Brain pericyte (primary cell): ENCODE results near the gene TNNI3.
A peak's percentile ranks its signal among the peaks of the same experiment; 100 is the strongest.

Experiments
- DNase-seq: peaks from one replicate; pipeline ENCODE4 v3.0.0-alpha.2; 2012; ENCODE audit warnings: low read depth, low spot score

TNNI3 gene

GRCh38 chr19:55147545-55148251 is 9.8 kb downstream of the TNNI3 start:
- no peak for DNase-seq

DNA sequence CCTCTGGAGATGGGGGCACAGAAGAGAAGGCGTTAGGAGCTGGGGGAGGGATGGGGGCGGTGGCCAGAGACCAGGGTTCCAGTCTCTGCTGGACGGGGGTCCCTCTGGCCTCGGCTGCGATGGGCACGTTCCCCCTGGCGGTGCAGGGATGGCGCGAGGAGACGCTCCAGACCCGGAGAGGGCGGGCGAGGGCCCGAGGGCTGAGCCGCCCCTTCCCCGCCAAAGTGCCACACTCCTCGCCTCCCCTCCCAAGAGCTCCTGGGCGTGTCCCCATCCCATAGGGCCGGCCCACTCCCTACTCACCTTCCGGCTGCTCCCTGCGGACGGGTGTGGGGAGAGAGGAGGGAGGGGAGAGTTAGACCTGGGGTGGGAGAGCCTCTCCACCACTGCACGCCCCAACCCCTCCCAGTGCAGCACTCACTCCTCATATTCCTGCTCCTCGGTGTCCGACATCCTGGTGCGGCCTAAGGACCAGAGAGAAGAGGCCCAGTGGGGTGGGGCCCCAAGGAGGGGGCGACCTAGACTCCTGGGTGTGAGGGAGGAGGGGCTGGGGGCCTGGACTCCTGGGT is 10.7 kb downstream of the TNNI3 start:
- no peak for DNase-seq

DNA sequence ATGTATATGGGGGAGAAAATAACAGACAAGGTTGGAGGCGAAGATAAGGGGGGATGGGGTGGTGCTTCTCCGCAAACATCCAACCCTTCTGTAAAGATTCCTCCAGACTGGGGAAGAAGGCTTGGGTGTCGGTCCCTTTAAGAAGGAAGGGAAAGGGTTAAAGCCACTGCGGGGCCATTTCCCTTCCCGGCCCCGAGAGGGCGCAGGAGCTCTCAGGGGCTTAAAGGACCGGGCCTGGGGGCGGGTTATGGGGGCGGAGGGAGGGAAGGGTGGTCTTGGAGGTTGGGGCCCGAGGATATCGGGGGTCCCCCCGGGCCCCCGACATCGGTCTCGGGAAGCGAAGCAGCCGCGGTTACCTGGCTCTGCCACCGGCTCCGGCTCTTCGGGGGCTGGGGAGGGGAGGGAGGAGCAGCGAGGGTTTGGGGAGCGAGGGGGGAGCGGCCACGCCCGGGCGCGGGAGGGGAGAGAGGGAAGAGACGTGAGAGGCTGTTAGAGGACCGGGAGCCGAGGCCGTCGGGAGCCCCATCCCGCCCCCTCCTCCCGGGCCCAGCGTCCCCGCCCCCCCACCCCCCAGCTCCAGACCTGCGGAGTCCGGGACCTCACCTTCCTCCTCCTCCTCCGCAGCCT is 11.3 kb downstream of the TNNI3 start:
- DNase-seq: no peak

DNA sequence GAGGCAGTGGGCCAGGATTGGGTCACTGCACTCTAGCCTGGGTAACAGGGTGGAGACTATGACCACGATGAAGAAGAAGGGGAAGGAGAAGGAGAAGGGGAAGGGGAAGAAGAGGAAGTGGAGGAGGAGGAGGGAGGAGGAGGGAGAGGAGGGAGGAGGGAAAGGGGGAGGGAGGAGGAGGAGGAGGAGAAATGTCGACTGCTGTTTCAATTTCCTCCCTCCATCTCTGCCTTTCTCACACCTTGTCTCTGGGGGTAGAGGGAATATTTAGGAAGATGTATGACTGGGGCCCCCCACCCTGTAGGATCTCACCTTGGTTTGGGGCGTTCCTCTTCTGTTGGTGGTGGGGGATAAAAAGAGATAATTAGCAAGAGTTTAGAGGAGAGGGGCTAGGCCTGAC is 12.3 kb downstream of the TNNI3 start:
- no peak for DNase-seq

DNA sequence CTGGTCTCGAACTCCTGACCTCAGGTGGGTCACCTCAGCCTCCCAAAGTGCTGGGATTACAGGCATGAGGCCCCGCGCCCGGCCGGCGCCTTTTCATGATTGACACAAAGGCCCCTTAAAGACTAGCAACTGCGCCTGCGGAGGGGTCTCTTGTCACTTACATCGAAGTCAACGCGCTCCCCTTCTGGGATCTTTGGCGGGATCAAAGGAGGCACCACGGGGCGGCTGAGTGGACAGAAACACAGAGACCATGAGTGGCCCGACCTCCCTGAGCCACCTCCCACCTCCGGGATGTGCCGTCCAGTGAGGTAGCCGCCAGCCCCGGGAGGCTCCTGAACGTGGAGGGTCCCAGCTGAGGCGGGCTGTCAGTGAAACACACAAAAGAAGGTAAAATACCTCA is 15.8 kb downstream of the TNNI3 start:
- DNase-seq: no peak

DNA sequence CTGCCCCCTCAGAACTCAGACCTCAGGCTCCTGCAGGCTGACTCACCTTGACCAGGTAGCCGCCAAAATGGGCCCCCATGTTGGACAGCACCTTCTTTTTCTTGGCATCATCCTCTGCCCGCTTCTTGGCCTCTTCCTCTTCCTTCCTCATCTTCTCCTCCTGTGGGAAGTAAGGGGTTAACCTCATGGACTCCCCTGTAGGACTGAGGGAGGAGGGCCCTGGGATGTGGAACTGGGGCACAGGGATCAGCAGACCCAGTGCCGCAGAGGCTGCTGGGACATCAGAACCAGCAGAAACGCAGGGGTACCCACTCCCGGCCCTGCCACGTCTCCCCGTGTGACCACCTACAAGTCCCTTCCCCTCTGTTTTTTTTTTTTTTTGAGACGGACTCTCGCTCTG is 19.6 kb downstream of the TNNI3 start:
- DNase-seq: no peak

GRCh38 chr19:55136399-55137102 is 21.0 kb downstream of the TNNI3 start:
- DNase-seq: no peak

DNA sequence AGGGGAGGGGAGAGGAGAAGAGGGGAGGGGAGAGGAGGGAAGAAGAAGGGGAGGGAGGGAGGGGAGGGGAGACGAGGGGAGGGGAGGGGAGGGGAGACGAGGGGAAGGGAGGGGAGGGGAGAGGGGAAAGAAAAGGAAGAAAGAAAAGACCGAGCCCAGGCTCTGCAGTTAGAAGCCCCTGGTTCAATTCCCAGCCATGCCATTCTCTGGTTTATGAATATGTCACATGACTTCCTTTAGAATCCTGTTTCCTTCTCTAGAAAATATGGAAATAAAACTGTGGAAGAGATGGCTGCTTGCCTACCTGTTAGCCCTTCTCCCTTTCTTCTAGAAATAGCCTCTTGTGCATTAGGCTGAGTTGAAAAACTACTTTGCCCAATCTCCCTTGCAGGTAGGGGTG is 22.8 kb downstream of the TNNI3 start:
- no peak for DNase-seq

DNA sequence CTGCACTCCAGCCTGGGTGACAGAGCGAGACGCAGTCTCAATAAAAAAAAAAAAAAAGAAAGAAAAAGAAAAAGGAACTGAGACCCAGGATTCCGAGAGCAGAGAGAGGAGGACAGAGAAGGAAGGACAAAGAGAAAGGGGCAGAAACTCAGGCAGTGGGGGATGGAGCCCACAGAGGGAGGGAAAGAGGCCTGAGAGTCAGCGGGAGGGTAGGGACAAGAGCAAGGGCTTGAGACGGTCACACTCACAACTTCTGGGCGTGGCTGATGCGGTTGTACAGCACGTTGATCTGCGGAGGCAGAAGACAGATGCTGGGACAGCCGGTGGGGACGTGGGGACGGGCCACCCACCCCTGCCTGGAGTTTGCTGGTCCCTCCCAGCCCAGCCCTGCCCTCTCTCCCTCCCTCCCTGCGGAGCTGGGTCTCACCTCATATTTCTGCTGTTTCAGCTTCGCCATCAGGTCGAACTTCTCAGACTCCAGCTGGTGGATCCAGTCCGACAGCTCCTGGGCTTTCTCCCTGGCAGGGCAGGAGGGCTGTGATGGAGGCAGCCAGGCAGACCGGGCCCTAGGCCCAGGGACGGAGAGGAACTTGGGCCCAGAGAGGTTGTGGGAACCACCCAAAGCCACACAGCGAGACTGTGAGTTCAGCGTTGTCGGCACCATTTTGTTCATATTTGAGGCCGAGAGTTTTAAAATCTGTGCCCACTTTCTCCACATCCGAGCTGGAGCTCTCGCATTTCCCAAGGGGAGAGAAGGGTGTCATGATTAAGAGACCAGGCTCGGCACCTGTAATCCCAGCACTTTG is 23.7 kb downstream of the TNNI3 start:
- no peak for DNase-seq

GRCh38 chr19:55132453-55133129 is 24.9 kb downstream of the TNNI3 start:
- no peak for DNase-seq

DNA sequence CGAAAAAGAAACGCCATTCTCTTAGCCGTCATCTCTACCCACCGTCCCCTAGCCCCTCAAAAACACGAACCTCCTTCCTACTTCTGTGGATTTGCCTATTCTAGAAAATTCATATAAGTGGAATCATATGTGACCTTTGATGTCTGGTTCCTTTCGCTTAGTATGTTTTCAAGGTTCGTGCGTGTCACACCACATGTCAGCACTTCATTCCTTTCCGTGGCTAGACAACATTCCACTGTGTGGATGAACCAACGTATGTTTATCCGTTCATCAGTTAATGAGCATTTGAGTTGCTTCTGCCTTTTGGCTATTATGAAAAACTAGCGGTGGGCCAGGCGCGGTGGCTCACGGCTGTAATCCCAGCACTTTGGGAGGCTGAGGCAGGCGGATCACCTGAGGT is 26.1 kb downstream of the TNNI3 start:
- no peak for DNase-seq

GRCh38 chr19:55119053-55119452 is 38.5 kb downstream of the TNNI3 start:
- DNase-seq: no peak

GRCh38 chr19:55118401-55118991 is 39.0 kb downstream of the TNNI3 start:
- DNase-seq: no peak

- peak; percentile 92 for DNase-seq
These were observed 39.7 kb downstream of the TNNI3 start for GRCh38 chr19:55117663-55118391.

DNA sequence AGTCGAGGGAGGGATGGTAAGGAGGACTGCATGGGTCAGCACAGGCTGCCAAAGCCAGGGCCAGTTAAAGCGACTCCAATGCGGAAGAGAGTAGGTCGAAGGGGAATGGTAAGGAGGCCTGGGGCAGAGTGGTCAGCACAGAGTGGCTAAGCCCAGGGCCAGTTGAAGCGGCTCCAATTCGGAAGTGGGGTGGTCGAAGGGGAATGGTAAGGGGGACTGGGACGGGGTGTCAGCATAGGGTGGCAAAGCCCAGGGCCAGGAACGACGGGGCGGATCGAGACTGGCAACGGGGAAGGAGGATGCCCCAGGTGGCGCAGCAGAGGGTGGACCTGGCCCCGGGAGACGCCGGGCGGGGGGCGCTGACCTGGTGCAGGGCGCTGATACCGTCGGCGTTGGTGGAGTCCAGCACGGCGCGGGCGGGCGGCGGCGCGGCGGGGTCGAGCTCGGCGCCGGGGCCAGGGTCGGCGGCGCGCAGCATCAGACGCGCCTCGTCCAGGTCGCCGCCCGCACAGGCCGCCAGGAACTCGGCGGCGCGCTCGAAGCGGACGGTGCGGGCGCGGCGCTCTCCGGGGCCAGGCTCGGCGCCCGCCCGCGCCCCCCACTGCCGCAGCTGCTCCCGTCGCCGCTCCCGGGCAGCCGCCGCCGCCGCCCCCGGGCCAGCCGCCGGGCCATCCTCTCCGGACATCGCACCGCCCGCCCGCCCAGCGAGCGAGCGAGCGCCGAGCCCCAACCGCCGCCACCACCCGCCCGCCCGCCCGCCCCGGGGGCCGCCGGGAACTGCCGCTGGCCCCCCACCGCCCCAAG is 40.5 kb downstream of the TNNI3 start, which contains the start of gene PPP1R12C:
Gene PPP1R12C (minus strand): TSS at position 779 of the 804 bp plus-strand sequence. CDS start 94 bp downstream, at position 685.
- no peak for DNase-seq

- no peak for DNase-seq
These were observed 41.2 kb downstream of the TNNI3 start for GRCh38 chr19:55116232-55116858.

- no peak for DNase-seq
These were observed 42.0 kb downstream of the TNNI3 start for GRCh38 chr19:55115446-55116065.

GRCh38 chr19:55114566-55115145 is 42.9 kb downstream of the TNNI3 start:
- DNase-seq: no peak
